CD1c-positive myeloid dendritic cell (primary cell): ENCODE measurements around the gene CPOX.

Source experiments
- DNase-seq: peaks from one replicate; pipeline ENCODE4 v3.0.0-alpha.2; 2016; ENCODE audit errors: extremely low spot score

The CPOX gene

GRCh38 chr3:98536456-98537017 lies 56.9 kb downstream of the CPOX start:
- no peak for DNase-seq

DNA sequence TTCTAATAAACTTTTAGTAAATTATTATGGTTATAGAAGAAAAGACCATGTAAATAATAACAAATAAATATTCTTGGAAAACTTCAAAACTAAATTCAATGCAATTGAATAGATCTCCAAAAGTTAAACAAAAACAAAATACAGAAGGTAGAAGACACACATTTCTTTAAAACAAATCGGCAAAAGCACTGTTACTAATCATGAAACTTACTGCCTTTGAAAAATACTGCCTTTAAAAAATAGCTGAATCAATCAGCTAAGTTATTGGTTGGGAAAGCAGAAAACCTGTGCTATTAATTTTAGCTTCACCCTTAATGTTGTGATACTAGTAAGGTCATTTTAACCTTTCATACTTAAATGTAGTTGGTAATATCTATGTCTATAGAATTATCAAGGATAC lies 58.7 kb downstream of the CPOX start:
- DNase-seq: no peak

DNA sequence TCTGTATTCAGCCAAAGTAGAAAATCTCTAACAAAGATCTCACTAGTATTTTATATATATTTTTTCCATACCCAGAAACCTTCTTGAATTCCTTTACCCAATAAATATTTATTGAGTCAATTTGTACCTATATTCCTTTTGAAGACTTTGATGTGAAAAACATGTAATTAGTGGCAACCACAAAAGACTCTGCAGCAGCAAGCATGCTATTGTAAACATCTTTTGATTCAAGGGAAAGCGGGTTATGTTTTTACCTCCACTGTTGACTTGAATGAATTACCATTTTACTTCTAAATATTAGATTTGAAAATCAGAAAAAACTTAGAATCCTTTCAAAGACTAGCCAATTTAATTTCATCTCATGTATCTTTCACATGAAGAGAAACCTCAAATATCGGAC lies 59.2 kb downstream of the CPOX start:
- DNase-seq: no peak

- no peak for DNase-seq
Measured at GRCh38 chr3:98532709-98533571, 60.5 kb downstream of the CPOX start.

DNA sequence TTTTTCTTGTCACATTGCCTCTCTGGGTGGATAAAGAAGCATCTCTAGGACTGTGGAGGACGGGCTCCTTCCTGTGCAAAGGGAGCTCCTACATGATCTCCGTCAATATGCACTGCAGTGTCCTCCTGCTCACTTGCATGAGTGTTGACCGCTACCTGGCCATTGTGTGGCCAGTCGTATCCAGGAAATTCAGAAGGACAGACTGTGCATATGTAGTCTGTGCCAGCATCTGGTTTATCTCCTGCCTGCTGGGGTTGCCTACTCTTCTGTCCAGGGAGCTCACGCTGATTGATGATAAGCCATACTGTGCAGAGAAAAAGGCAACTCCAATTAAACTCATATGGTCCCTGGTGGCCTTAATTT lies 61.2 kb downstream of the CPOX start:
- no peak for DNase-seq

DNA sequence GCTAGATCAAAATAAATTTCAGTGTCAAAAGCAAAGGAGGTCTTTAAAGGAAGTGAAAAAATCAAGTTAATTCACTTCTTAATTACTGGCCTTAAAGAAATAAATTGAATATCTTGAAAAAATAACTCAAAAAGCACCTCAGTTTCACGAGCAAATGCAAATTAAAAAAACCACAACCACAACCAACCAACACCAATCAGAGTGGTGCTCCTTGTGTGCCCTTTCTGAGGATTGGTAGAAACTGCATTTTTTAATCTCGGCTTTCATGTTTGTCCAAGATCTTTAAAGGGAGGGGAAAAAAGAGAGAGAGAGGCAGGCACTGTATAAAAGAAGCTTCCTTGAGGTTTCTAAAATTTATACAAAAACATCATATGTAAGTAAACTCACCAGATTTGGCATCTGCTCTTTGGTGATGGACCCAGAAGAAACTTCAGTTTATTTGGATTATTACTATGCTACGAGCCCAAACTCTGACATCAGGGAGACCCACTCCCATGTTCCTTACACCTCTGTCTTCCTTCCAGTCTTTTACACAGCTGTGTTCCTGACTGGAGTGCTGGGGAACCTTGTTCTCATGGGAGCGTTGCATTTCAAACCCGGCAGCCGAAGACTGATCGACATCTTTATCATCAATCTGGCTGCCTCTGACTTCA lies 61.7 kb downstream of the CPOX start, which contains the start of gene GPR15:
Gene GPR15 (plus strand): TSS at position 357 of the 653 bp plus-strand sequence. CDS start 56 bp downstream, at position 413.
- DNase-seq: no peak

DNA sequence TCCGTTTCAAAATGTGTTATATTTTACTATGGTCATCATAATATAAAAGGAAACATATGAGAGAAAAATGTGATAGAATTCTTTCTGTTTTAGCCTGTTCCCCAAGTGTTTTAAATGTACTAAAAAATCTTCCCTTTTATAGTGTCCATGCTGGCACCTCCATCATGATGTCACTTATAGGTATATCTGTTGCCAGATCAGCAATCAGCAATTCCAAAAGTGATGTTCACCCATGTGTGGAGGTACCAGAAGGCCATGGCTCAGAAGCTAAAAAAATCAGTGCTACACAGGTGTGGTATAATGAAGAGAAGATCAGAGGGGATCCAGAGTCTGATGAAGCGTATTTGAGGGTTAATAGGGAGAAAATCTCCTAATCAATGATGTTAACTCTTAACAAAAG lies 62.7 kb downstream of the CPOX start:
- no peak for DNase-seq

- DNase-seq: no peak
Measured at GRCh38 chr3:98529856-98530459, 63.5 kb downstream of the CPOX start.
